Vagina (tissue), 2 donors: Measurements from ENCODE around the gene FBXL4. TPM values are rescaled to one million over a fixed set of nuclear protein-coding genes. Genes with fewer than 3 reads are reported as not detected.
A peak's percentile ranks its signal among the peaks of the same experiment; 100 is the strongest.

Experiments
- DNase-seq, 2 donors: peaks; one replicate each; pipeline ENCODE4 v3.0.0-alpha.2; 2017; ENCODE audit errors: extremely low spot score in 2 of 2
- H3K27ac ChIP-seq: fragments of 200-600 bp; sonication (generic); one replicate; pipeline ENCODE4 v1.5.1; 2019
- H3K27me3 ChIP-seq: fragments of 200-600 bp; sonication (generic); one replicate; pipeline ENCODE4 v1.5.1; 2019
- H3K36me3 ChIP-seq, 2 donors: fragments of 200-600 bp; sonication (generic); one replicate each; pipeline ENCODE4 v1.5.1; 2017 to 2019
- H3K4me1 ChIP-seq: fragments of 200-600 bp; sonication (generic); one replicate; pipeline ENCODE4 v1.5.1; 2019
- H3K4me3 ChIP-seq, 2 donors: fragments of 200-600 bp; sonication (generic); 1 replicate in 1 of 2; 2 replicates in 1 of 2; pipeline ENCODE4 v1.5.1; 2016 to 2019
- H3K9me3 ChIP-seq: fragments of 200-600 bp; sonication (generic); one replicate; pipeline ENCODE4 v1.5.1; 2019
- CTCF ChIP-seq, 3 experiments: fragments of 450-650 bp in 2 of 3; fragments of 200-600 bp in 1 of 3; sonication (generic) in 1 of 3; IDR thresholded peaks; one replicate each; pipeline ENCODE4 v1.5.1; 2017 to 2019; ENCODE audit warnings: antibody characterized with exemption in 3 of 3, mild to moderate bottlenecking in 2 of 3, moderate library complexity in 2 of 3
- POLR2A ChIP-seq, 2 donors: fragments of 450-650 bp; IDR thresholded peaks; one replicate each; pipeline ENCODE4 v1.6.1; 2017; ENCODE audit warnings: antibody characterized with exemption in 2 of 2, mild to moderate bottlenecking in 2 of 2, moderate library complexity in 2 of 2
- POLR2AphosphoS5 ChIP-seq, 2 donors: sonication (generic); formaldehyde crosslinking; IDR thresholded peaks; one replicate each; pipeline ENCODE4 v1.9.0; 2017; ENCODE audit warnings: antibody characterized with exemption in 2 of 2, mild to moderate bottlenecking in 2 of 2, low read depth in 1 of 2; ENCODE audit not compliant: insufficient read depth in 1 of 2
- intact Hi-C: fragments of 100-400 bp; cut with DNase I; formaldehyde crosslinking; loops from one replicate; pipeline ENCODE4 v1.15.1; 2023
- total RNA-seq: library from RNA; depleted of rRNA; stranded (reverse); fragments of >200 nt; gene quantifications from one replicate; pipeline ENCODE4 v1.2.3, GENCODE V29; 2016

Gene FBXL4
- total RNA-seq, 1 donor from 2014 or later, result 17.7 TPM

DNA sequence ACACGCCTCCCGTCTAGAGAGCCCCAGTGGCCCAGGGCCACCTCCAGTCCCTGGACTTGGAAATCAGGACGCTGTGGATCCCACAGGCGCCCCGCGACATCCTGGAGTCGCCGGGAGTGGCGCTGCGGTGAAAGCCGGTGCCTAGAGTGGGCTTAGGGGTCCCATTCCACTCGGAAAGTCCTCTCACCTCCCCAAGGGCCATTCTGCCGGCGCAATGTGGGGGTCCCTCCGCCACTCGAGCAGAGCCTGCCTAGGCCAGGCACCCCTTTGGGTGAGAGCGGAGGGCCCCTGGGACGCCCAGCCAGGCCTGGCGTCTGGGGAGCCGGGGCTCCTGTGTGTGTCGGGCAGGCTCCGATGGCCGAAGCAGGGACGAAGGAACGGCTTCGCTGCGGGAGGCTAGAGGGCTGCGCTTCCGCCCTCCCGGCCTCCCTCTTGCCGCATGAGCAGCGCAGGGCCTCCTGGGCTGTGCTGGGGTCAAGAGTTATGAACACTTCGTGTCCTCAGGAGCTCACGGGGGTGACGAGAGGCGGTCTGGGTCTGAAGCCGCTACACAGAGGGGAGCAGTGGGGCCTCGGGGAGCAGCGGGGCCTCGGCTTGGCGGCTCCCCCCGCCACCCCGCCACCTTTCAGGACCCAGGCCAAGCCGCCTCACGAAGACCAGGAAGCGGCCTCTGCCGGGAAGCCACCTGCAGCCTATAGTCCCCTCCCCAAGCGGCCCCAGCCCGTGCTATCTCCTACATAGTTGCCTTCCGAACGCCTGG, 99.8 kb downstream of the FBXL4 start:
- Histone ChIP-seq H3K9me3 (no peaks in the 10 kb centered on the region), H3K27me3 (peaks cover 17% of the 10 kb centered on the region), H3K36me3 (no peaks in the 10 kb centered on the region), H3K4me3 (no peak overlapping the region), H3K4me1 (peaks cover 26% of the 10 kb centered on the region), H3K27ac (no peak overlapping the region)
- intact Hi-C loops, result no loop called here
- no peak for DNase-seq
- TF ChIP-seq POLR2A (IDR thresholded peaks at IDR 0.05) (no peak), POLR2AphosphoS5 (IDR thresholded peaks at IDR 0.05; ENCODE audit: insufficient read depth in 1 of 2, low read depth in 1 of 2) (no peak), CTCF (IDR thresholded peaks at IDR 0.05) (no peak)

DNA sequence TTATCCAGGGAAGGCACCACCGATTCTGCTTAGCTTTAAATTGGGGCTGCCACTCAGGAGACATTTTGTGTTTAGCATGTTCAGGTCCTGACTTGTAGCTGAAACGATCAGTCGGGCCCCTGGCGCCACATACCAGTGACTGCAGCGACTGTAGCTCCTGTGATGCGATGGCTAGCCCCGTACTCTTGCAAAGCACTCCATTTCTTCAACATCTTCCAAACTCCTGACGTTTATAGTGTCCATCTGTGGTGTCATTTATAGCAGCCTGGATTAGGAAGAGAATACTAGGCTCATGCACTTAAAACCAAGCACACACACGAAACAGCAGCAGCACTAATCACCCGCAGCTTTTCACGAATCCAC, 100.3 kb downstream of the FBXL4 start:
- peaks cover 26% of the 10 kb centered on the region for H3K4me1 ChIP-seq
- no peak overlapping the region for H3K4me3 ChIP-seq
- TF ChIP-seq CTCF (IDR thresholded peaks at IDR 0.05), result no peak
- TF ChIP-seq POLR2AphosphoS5 (IDR thresholded peaks at IDR 0.05; ENCODE audit: insufficient read depth in 1 of 2, low read depth in 1 of 2), result no peak
- no peak for TF ChIP-seq POLR2A (IDR thresholded peaks at IDR 0.05)
- intact Hi-C loops, result no loop called here
- H3K9me3 ChIP-seq, result no peaks in the 10 kb centered on the region
- peaks cover 17% of the 10 kb centered on the region for H3K27me3 ChIP-seq
- H3K27ac ChIP-seq, result no peak overlapping the region
- no peak for DNase-seq
- no peaks in the 10 kb centered on the region for H3K36me3 ChIP-seq

GRCh38 chr6:98846021-98846380, 101.7 kb downstream of the FBXL4 start:
- Histone ChIP-seq H3K27ac (no peak overlapping the region), H3K4me1 (peaks cover 26% of the 10 kb centered on the region), H3K27me3 (peaks cover 17% of the 10 kb centered on the region), H3K9me3 (no peaks in the 10 kb centered on the region), H3K36me3 (no peaks in the 10 kb centered on the region), H3K4me3 (no peak overlapping the region)
- TF ChIP-seq CTCF (IDR thresholded peaks at IDR 0.05) (peak in 1 of 3 experiments; percentile 10), POLR2A (IDR thresholded peaks at IDR 0.05) (no peak)
- intact Hi-C loops, result no loop called here
- DNase-seq, result no peak

DNA sequence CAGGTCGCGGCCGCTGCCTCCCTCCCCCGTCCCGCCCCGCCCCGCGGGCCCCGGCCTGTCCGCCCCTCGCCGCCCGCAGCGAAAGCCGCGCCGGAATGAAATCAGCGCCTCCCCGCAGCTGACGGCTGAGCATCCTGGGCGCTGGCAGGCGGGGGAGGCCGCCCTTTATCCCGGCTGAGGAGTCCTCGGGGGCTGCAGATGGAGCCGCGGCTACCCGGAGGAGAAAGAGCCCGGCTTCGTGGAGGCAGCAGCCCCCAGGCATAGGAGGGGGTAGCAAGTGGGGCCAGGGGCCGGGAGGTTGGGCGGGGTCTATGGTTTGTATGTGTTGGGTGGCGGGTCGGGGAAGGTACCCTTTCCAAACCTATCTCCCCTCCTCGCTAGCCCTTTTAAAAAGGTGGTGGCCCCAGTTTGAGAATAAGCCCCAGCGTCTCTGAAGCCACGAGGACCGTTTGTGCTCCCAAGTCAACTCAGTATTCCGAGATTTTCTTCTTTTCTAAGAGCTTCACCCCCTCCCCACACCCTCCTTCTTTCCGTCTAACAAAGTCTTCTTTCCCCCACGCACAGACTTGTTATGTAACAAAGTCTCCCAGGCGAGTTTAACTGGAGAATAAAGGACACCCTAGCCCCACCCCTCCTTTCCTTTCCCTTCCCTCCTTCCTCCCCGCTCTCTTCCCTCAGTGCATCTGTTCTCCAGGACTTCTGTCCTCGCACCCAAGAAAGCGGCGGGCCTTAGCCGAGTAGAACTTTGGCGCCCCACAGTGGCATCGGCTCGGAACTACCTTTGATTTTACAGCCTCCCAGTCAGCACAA, 102.3 kb downstream of the FBXL4 start:
- Histone ChIP-seq H3K9me3 (no peaks in the 10 kb centered on the region), H3K36me3 (no peaks in the 10 kb centered on the region), H3K4me3 (peak overlapping the region in 1 of 2 donors; percentile 30), H3K27me3 (peaks cover 17% of the 10 kb centered on the region), H3K27ac (no peak overlapping the region), H3K4me1 (peaks cover 26% of the 10 kb centered on the region)
- TF ChIP-seq CTCF (IDR thresholded peaks at IDR 0.05) (peak; percentile 26 to 60 (median 29)), POLR2A (IDR thresholded peaks at IDR 0.05) (no peak)
- intact Hi-C loops, result no loop called here
- DNase-seq, result no peak
